Measurements from ENCODE around the gene ARHGEF11. TPM values are rescaled to one million over a fixed set of nuclear protein-coding genes. Genes with fewer than 3 reads are reported as not detected.
A peak's percentile ranks its signal among the peaks of the same experiment; 100 is the strongest.

Gene ARHGEF11
- total RNA-seq, 1 experiment from 2014 or later = 31.5 TPM

- Histone ChIP-seq H3K4me2 (no peak overlapping the region), H3K36me3 (ENCODE audit: low read depth) (no peaks in the 10 kb centered on the region), H2AFZ (no peak overlapping the region), H3K4me3 (no peak overlapping the region), H3K4me1 (replicated peaks; ENCODE audit: insufficient read depth) (peaks cover 38% of the 10 kb centered on the region), H4K20me1 (ENCODE audit: insufficient read depth) (no peaks in the 10 kb centered on the region), H3K9me2 (ENCODE audit: insufficient read depth) (no peaks in the 10 kb centered on the region), H3F3A (ENCODE audit: insufficient read depth, low read depth) (peaks cover 40% of the 10 kb centered on the region), H3K27me3 (ENCODE audit: insufficient read depth, low read depth) (0 out of 2 replicates have a peak, but pooled peaks cover 4% of the 10 kb centered on the region), H3K79me2 (ENCODE audit: low read depth) (no peaks in the 10 kb centered on the region), H3K27ac (no peak overlapping the region), H3K9me3 (ENCODE audit: insufficient read depth, low read depth) (no peaks in the 10 kb centered on the region)
- intact Hi-C loops (cut with micrococcal nuclease; ENCODE audit: unreplicated experiment) = loop anchor here (10.0 kb wide), 2 partner anchors 232 to 298 kb away; no protein-coding TSS in a partner anchor
- POLR2A ChIA-PET (ENCODE audit: unreplicated experiment) = interaction anchor here (0.7 kb wide), 1 partner anchor 156 kb away, joined by 3 read pairs; the partner anchor contains the start of gene PRCC
- TF ChIP-seq CTCF (conservative IDR thresholded peaks at IDR 0.05) (no peak), EZH2 (IDR thresholded peaks at IDR 0.05; ENCODE audit: low read depth) (no peak)
- DNase-seq = peak; percentile 51 to 59
- BruUV-seq (replicated peaks) = no TSS peak
- CTCF ChIA-PET = interaction anchor here (0.6 kb wide), 1 partner anchor 301 kb away, joined by 5 read pairs; no protein-coding TSS in a partner anchor
Observed at GRCh38 chr1:156922986-156923669, 122.4 kb downstream of the ARHGEF11 start.

- H3K27me3 ChIP-seq (ENCODE audit: insufficient read depth, low read depth) = 0 out of 2 replicates have a peak, but pooled peaks cover 4% of the 10 kb centered on the region
- H3K36me3 ChIP-seq (ENCODE audit: low read depth) = no peaks in the 10 kb centered on the region
- TF ChIP-seq CTCF (conservative IDR thresholded peaks at IDR 0.05) (no peak), EZH2 (IDR thresholded peaks at IDR 0.05; ENCODE audit: low read depth) (no peak)
- H3K4me2 ChIP-seq = no peak overlapping the region
- H2AFZ ChIP-seq = no peak overlapping the region
- peaks cover 28% of the 10 kb centered on the region for H3K4me1 ChIP-seq (replicated peaks; ENCODE audit: insufficient read depth)
- ChIA-PET CTCF (interaction anchor here (1.2 kb wide), 1 partner anchor 236 kb away, joined by 3 read pairs; no protein-coding TSS in a partner anchor), POLR2A (ENCODE audit: unreplicated experiment) (no interaction called here)
- H4K20me1 ChIP-seq (ENCODE audit: insufficient read depth) = no peaks in the 10 kb centered on the region
- intact Hi-C loops (cut with micrococcal nuclease; ENCODE audit: unreplicated experiment) = loop anchor here (10.0 kb wide), 2 partner anchors 234 to 296 kb away; no protein-coding TSS in a partner anchor
- no peak overlapping the region for H3K27ac ChIP-seq
- no peak overlapping the region for H3K4me3 ChIP-seq
- peaks cover 32% of the 10 kb centered on the region for H3F3A ChIP-seq (ENCODE audit: insufficient read depth, low read depth)
- no peaks in the 10 kb centered on the region for H3K9me3 ChIP-seq (ENCODE audit: insufficient read depth, low read depth)
- no TSS peak for BruUV-seq (replicated peaks)
- H3K79me2 ChIP-seq (ENCODE audit: low read depth) = no peaks in the 10 kb centered on the region
- no peaks in the 10 kb centered on the region for H3K9me2 ChIP-seq (ENCODE audit: insufficient read depth)
- no peak for DNase-seq
Observed at GRCh38 chr1:156921053-156921529, 124.5 kb downstream of the ARHGEF11 start.

DNA sequence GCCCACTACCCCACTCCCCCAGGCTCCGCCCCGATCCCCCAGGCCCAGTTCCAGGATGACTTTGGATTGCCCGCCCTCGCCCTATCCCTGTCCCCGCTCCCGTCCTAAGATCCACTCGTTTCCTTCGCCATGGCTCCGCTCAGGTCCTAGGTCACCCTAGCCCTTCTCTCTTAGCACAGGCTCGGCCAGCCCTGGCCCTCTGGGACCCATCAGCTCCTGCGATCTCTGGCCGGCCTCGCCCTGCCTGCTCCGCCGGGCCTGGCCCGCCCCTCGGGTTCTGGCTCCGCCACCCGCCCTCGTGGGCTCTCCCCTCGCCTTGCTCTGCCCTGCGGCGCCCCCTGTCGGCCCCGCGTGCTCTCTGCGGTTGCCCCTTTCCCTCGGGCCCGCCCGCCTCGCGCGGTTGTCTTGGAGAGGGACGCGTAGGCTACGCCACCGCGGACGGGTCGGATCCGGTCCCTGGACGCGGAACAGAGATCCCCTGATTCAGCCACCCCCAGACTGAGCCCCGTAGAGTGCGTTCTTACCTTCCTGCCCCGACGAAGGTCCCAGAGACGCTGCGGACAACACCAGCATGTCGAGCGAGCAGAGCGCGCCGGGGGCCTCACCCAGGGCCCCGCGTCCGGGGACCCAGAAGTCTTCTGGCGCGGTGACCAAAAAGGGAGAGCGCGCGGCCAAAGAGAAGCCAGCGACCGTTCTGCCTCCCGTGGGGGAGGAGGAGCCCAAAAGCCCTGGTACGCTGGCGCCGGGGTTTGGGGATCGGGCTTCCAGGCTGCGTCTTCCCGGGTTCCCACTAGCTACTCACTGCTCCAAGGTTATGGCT is 125.1 kb downstream of the ARHGEF11 start, which contains the start of gene LRRC71:
LRRC71 (plus strand) TSS at position 400 of the 820 bp plus-strand sequence; CDS start at position 572, 172 bp downstream.
- no peak within 1 kb of the TSS for H3K27ac ChIP-seq
- H3K27me3 ChIP-seq (ENCODE audit: insufficient read depth, low read depth) = 0 out of 2 replicates have a peak, but pooled peaks cover 4% of the 10 kb centered on the region
- TF ChIP-seq CTCF (conservative IDR thresholded peaks at IDR 0.05) (peak; percentile 39), EZH2 (IDR thresholded peaks at IDR 0.05; ENCODE audit: low read depth) (no peak)
- intact Hi-C loops (cut with micrococcal nuclease; ENCODE audit: unreplicated experiment) = loop anchor here (1.0 to 10.0 kb wide), 3 partner anchors 28 to 296 kb away; no protein-coding TSS in a partner anchor
- peaks cover 26% of the 10 kb centered on the region; the same call in 1 of the 2 replicates for H3F3A ChIP-seq (ENCODE audit: insufficient read depth, low read depth)
- no peaks in the 10 kb centered on the region for H3K36me3 ChIP-seq (ENCODE audit: low read depth)
- POLR2A ChIA-PET (ENCODE audit: unreplicated experiment) = interaction anchor here (0.5 kb wide), 1 partner anchor 192 kb away, joined by 9 read pairs; the partner anchor contains the start of gene METTL25B
- H3K4me1 ChIP-seq (replicated peaks; ENCODE audit: insufficient read depth) = peaks cover 21% of the 10 kb centered on the region; the same call in 1 of the 2 replicates
- no peak within 1 kb of the TSS for H3K4me3 ChIP-seq
- CTCF ChIA-PET = interaction anchor here (0.6 to 1.2 kb wide), 3 partner anchors 28 to 236 kb away, joined by 3 to 8 read pairs (median 3); no protein-coding TSS in a partner anchor
- H3K79me2 ChIP-seq (ENCODE audit: low read depth) = no peaks in the 10 kb centered on the region
- H4K20me1 ChIP-seq (ENCODE audit: insufficient read depth) = no peaks in the 10 kb centered on the region
- H3K9me2 ChIP-seq (ENCODE audit: insufficient read depth) = no peaks in the 10 kb centered on the region
- BruUV-seq (replicated peaks) = no TSS peak
- no peak within 1 kb of the TSS for H3K4me2 ChIP-seq
- peak in 1 of 2 experiments; percentile 69 for DNase-seq
- H3K9me3 ChIP-seq (ENCODE audit: insufficient read depth, low read depth) = no peaks in the 10 kb centered on the region
- no peak within 1 kb of the TSS for H2AFZ ChIP-seq
